B cell (primary cell): ENCODE results near the gene SYTL4. TPM values are rescaled to one million over a fixed set of nuclear protein-coding genes. Genes with fewer than 3 reads are reported as not detected.

Source experiments
- ATAC-seq: fragments of 200-7000 bp; cut with Tn5 transposase; one replicate; pipeline ENCODE4 v1.10.0; 2021; ENCODE audit warnings: low read depth, mild to moderate bottlenecking, moderate number of reproducible peaks, moderate library complexity
- CTCF ChIA-PET: fragments of 350-600 bp; sonication (Branson Sonifier 250); formaldehyde crosslinking; loops from one replicate; lab custom pipeline; 2021; ENCODE audit warnings: antibody characterized with exemption, inconsistent platforms; lab: Charles Lee
- POLR2A ChIA-PET: fragments of 350-600 bp; sonication (Branson Sonifier 250); formaldehyde crosslinking; loops from one replicate; lab custom pipeline; 2021; ENCODE audit warnings: antibody characterized with exemption; lab: Charles Lee
- DNase-seq: peaks from one replicate; pipeline ENCODE4 v3.0.0; 2013
- H2AFZ ChIP-seq: 2 replicates; pipeline ENCODE4 v1.6.1; 2012; ENCODE audit warnings: mild to moderate bottlenecking, low read depth, low read length; ENCODE audit not compliant: insufficient read depth, poor library complexity, severe bottlenecking
- H3K27ac ChIP-seq, 2 donors: 1 replicate in 1 of 2; 2 replicates in 1 of 2; pipeline ENCODE4 v1.5.1; 2012 to 2013; ENCODE audit warnings: low read length in 2 of 2, mild to moderate bottlenecking in 2 of 2, moderate library complexity in 1 of 2
- H3K27me3 ChIP-seq, 4 experiments: fragments of 200-600 bp in 1 of 4; sonication (generic) in 1 of 4; replicated peaks in 1 of 4; 1 replicate in 2 of 4; 2 replicates in 2 of 4; pipeline versions ENCODE4 v1.6.1 to v1.7.0; 2013 to 2016; ENCODE audit warnings: low read length in 3 of 4, mild to moderate bottlenecking in 2 of 4, mixed read lengths in 1 of 4, moderate library complexity in 1 of 4; ENCODE audit not compliant: insufficient read depth in 4 of 4, control insufficient read depth in 3 of 4; ENCODE audit errors: control extremely low read depth in 1 of 4
- H3K36me3 ChIP-seq, 2 experiments: replicated peaks in 1 of 2; 1 replicate in 1 of 2; 2 replicates in 1 of 2; pipeline versions ENCODE4 v1.6.1 to v1.7.1; 2013; ENCODE audit warnings: low read length in 1 of 2; ENCODE audit not compliant: insufficient read depth in 2 of 2, control insufficient read depth in 1 of 2; ENCODE audit errors: control extremely low read depth in 1 of 2, extremely low read depth in 1 of 2
- H3K4me1 ChIP-seq, 2 donors: fragments of 200-600 bp in 1 of 2; sonication (generic) in 1 of 2; 1 replicate in 1 of 2; 2 replicates in 1 of 2; pipeline versions ENCODE4 v1.5.1 to v1.6.1; 2013 to 2017; ENCODE audit warnings: low read length in 2 of 2; ENCODE audit not compliant: control insufficient read depth in 2 of 2, insufficient read depth in 2 of 2
- H3K4me2 ChIP-seq: replicated peaks from 2 replicates; pipeline ENCODE3; 2012; ENCODE audit warnings: mild to moderate bottlenecking, low read depth, low read length; ENCODE audit not compliant: poor library complexity, severe bottlenecking
- H3K4me3 ChIP-seq, 5 experiments: fragments of 200-600 bp in 1 of 5; sonication (generic) in 1 of 5; 1 replicate in 3 of 5; 2 replicates in 2 of 5; pipeline versions ENCODE4 v1.5.1 to v1.7.0; 2011 to 2016; ENCODE audit warnings: low read length in 4 of 5, mild to moderate bottlenecking in 4 of 5, low read depth in 2 of 5, control low read depth in 1 of 5, moderate library complexity in 1 of 5; ENCODE audit not compliant: insufficient read depth in 1 of 5; ENCODE audit errors: control extremely low read depth in 1 of 5, extremely low read depth in 1 of 5
- H3K79me2 ChIP-seq: fragments of 200-600 bp; sonication (generic); one replicate; pipeline ENCODE4 v1.6.0; 2016; ENCODE audit warnings: low read length; ENCODE audit not compliant: control insufficient read depth, insufficient read depth
- H3K9ac ChIP-seq: fragments of 200-600 bp; sonication (generic); 2 replicates; pipeline ENCODE4 v1.6.1; 2017; ENCODE audit warnings: mild to moderate bottlenecking, low read length, moderate library complexity
- H3K9me3 ChIP-seq, 3 donors: one replicate each; pipeline versions ENCODE4 v1.6.1 to v1.7.1; 2013; ENCODE audit warnings: low read length in 2 of 3; ENCODE audit not compliant: control insufficient read depth in 2 of 3, insufficient read depth in 1 of 3; ENCODE audit errors: control extremely low read depth in 1 of 3
- H4K20me1 ChIP-seq: 2 replicates; pipeline ENCODE4 v1.6.0; 2012; ENCODE audit warnings: mild to moderate bottlenecking, low read length; ENCODE audit not compliant: insufficient read depth, control insufficient read depth, poor library complexity, severe bottlenecking
- H3K27ac Mint-ChIP-seq: one replicate; pipeline ENCODE4 v1.8.0; 2021; ENCODE audit warnings: mixed read lengths
- H3K27me3 Mint-ChIP-seq: one replicate; pipeline ENCODE4 v1.8.0; 2021; ENCODE audit warnings: mixed read lengths
- H3K4me1 Mint-ChIP-seq: one replicate; pipeline ENCODE4 v1.8.0; 2021; ENCODE audit warnings: mixed read lengths
- H3K4me3 Mint-ChIP-seq: one replicate; pipeline ENCODE4 v1.8.0; 2021; ENCODE audit warnings: mixed read lengths
- H3K9me3 Mint-ChIP-seq: one replicate; pipeline ENCODE4 v1.8.0; 2022; ENCODE audit warnings: mixed read lengths; ENCODE audit not compliant: insufficient read depth
- EZH2 ChIP-seq: IDR thresholded peaks from 2 replicates; pipeline ENCODE4 v1.6.1; 2012; ENCODE audit warnings: borderline replicate concordance, low read depth, mild to moderate bottlenecking, moderate library complexity, low read length; ENCODE audit not compliant: insufficient read depth, poor library complexity, severe bottlenecking
- WGBS: methylation state at CpG from one replicate; pipeline ENCODE4 v1.1.5; 2013; ENCODE audit warnings: missing lambda C conversion rate; ENCODE audit not compliant: insufficient coverage; 5-methylcytosine and 5-hydroxymethylcytosine counted together
- intact Hi-C: fragments of 100-400 bp; cut with micrococcal nuclease; formaldehyde crosslinking; loops from one replicate; pipeline ENCODE4 v1.10.0; 2022
- polyA plus RNA-seq: library from polyadenylated mRNA; depleted of rRNA; stranded (reverse); fragments of >200 nt; gene quantifications from 2 replicates; pipeline ENCODE4 v1.2.3, GENCODE V29; 2012
- total RNA-seq, 2 donors: library from RNA; stranded (reverse); fragments of 120-200 nt in 1 of 2; gene quantifications; 1 replicate in 1 of 2; 2 replicates in 1 of 2; pipeline versions ENCODE4 v1.2.3 to v1.2.4, GENCODE V29; 2013 to 2022
- TF ChIP-seq, protein P1 (sequence below): fragments of 200-600 bp; IDR thresholded peaks from one replicate; pipeline ENCODE4 v1.8.0; 2022; ENCODE audit warnings: antibody characterized with exemption, mild to moderate bottlenecking

SYTL4 gene
- total and polyA plus RNA-seq, 2 donors (not counting 1 experiment from before 2014, with no cell fraction given): 0.16 TPM; not detected in 1

DNA sequence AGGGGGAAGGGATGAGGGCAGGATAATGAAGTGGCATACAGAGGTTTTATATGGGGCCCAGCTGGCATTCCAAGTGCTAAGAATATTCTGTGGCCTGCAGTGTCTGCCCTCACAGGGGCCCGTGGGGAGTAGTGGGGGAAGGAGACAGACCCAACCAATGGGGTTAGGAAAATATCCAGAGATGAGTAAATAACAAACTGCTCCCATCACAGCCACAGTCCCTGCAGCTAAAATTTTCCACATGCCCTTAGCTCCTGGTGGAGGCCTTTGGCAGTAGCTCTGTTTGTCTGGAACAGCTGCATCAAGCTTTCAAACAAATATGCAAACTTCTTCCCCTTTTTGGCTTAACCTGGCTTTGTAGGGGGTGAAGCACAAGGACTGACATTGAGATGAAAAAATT lies 84.8 kb downstream of the SYTL4 start:
- Mint-ChIP-seq H3K27me3 (peaks cover 21% of the 10 kb centered on the region), H3K27ac (no peak overlapping the region), H3K4me3 (no peak overlapping the region), H3K4me1 (no peaks in the 10 kb centered on the region), H3K9me3 (no peaks in the 10 kb centered on the region)
- Histone ChIP-seq H3K9me3 (no peaks in the 10 kb centered on the region), H3K36me3 (no peaks in the 10 kb centered on the region), H3K79me2 (no peaks in the 10 kb centered on the region), H3K27ac (no peak overlapping the region), H3K4me1 (no peaks in the 10 kb centered on the region), H4K20me1 (no peaks in the 10 kb centered on the region), H3K27me3 (peaks cover 0 to 8% (median 0%) of the 10 kb centered on the region in 4 experiments), H3K4me2 (no peak overlapping the region), H2AFZ (no peak overlapping the region), H3K9ac (no peak overlapping the region), H3K4me3 (no peak overlapping the region)
- ChIA-PET CTCF (no interaction called here), POLR2A (no interaction called here)
- no peak for DNase-seq
- ATAC-seq: no peak
- WGBS: no CpG with 5 or more reads among the region's 1 CpG
- no peak for TF ChIP-seq EZH2
- TF ChIP-seq, protein P1, sequence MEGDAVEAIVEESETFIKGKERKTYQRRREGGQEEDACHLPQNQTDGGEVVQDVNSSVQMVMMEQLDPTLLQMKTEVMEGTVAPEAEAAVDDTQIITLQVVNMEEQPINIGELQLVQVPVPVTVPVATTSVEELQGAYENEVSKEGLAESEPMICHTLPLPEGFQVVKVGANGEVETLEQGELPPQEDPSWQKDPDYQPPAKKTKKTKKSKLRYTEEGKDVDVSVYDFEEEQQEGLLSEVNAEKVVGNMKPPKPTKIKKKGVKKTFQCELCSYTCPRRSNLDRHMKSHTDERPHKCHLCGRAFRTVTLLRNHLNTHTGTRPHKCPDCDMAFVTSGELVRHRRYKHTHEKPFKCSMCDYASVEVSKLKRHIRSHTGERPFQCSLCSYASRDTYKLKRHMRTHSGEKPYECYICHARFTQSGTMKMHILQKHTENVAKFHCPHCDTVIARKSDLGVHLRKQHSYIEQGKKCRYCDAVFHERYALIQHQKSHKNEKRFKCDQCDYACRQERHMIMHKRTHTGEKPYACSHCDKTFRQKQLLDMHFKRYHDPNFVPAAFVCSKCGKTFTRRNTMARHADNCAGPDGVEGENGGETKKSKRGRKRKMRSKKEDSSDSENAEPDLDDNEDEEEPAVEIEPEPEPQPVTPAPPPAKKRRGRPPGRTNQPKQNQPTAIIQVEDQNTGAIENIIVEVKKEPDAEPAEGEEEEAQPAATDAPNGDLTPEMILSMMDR: no peak
- intact Hi-C loops: no loop called here

DNA sequence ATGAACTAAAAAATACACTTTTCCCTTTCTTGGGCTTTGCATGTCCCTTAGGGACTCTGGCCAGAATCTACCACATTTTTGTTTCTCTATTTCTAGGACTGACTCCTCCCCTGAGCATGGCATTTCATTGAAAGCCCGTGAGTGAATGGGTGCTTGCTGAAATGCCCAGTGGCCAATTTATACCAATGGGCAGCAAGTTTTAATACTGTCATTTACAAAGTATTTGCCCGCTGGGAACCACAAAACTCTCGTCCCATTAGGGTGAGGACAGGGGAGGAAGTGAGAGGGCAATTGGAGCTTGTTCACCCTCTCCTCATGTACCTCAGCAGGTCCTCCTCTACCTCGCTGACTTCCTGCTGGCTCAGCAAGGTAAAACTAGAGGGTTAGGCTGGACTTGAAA lies 86.8 kb downstream of the SYTL4 start:
- WGBS: no CpG with 5 or more reads among the region's 4 CpGs
- Histone ChIP-seq H3K4me1 (no peaks in the 10 kb centered on the region), H3K4me3 (no peak overlapping the region), H3K27me3 (peaks cover 0 to 8% (median 3%) of the 10 kb centered on the region in 4 experiments), H3K4me2 (no peak overlapping the region), H3K9me3 (no peaks in the 10 kb centered on the region), H3K27ac (no peak overlapping the region), H3K36me3 (no peaks in the 10 kb centered on the region), H2AFZ (no peak overlapping the region), H4K20me1 (no peaks in the 10 kb centered on the region), H3K79me2 (no peaks in the 10 kb centered on the region), H3K9ac (no peak overlapping the region)
- POLR2A ChIA-PET: no interaction called here
- H3K27ac Mint-ChIP-seq: no peak overlapping the region
- TF ChIP-seq EZH2: no peak
- TF ChIP-seq, protein P1: no peak
- no peak overlapping the region for H3K4me3 Mint-ChIP-seq
- H3K9me3 Mint-ChIP-seq: no peaks in the 10 kb centered on the region
- H3K27me3 Mint-ChIP-seq: peaks cover 36% of the 10 kb centered on the region
- intact Hi-C loops: no loop called here
- DNase-seq (no peak), ATAC-seq (no peak)
- H3K4me1 Mint-ChIP-seq: no peaks in the 10 kb centered on the region
- CTCF ChIA-PET: interaction anchor here (0.6 to 1.3 kb wide), 2 partner anchors 79 to 133 kb away, joined by 3 read pairs; no protein-coding TSS in a partner anchor
